GM19035 (cell line): Measurements from ENCODE around the gene LCN1.

ENCODE experiments used
- ATAC-seq: cut with Tn5 transposase; IDR thresholded peaks from one replicate; pipeline ENCODE4 v1.9.1; 2021; ENCODE audit not compliant: unreplicated experiment

Gene LCN1

GRCh38 chr9:135565636-135566035 is 44.4 kb downstream of the LCN1 start:
- ATAC-seq = no peak

DNA sequence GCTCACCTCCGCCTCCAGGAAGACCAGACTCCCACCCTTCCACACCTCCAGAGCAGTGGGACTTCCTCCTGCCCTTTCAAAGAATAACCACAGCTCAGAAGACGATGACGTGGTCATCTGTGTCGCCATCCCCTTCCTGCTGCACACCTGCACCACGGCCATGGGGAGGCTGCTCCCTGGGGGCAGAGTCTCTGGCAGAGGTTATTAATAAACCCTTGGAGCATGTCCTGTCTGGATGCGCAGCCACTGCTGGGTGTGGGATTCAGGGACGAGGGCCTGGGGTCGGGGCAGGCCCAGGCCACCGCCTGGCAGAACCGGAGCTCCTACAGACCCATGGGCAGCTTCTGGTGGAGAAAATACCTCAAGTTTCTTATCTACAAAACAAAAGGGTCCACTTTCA is 45.3 kb downstream of the LCN1 start:
- no peak for ATAC-seq

DNA sequence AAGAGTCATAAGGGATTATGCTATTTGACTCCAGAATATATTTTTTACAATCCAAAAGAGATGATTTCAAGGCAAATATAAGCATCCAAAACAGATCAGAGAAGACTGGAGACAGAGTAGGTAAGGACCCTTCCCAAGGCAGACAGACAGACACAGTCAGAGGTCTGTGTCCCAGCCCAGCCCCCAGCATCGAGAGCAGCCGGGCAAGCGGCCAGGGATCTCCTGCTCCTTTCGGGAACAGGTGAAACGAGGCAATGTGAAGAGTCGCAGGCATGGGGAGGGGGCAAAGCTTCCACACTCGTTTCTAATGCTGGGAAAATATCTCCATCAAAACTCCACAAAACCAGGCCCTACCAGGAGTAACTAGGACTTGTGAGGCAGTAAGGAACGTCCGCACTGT is 46.1 kb downstream of the LCN1 start:
- ATAC-seq = no peak

DNA sequence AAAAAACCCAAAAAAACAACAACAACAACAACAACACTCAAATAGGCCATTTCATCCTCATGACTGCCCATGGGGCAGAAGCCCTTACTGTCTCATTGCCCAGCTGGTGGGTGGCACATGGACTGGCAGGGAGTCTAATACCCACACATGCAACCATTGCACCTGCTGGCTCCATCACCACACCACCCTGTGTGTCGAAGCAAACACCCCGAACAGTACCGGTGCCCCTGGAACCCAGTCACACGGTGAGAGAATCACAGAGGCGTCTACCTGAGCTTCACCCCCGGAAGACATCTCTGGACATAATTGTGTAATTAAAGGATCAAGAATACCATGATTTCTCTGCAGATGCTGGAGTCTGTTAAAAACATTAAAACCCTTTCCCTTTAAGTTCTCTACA is 46.8 kb downstream of the LCN1 start:
- no peak for ATAC-seq

DNA sequence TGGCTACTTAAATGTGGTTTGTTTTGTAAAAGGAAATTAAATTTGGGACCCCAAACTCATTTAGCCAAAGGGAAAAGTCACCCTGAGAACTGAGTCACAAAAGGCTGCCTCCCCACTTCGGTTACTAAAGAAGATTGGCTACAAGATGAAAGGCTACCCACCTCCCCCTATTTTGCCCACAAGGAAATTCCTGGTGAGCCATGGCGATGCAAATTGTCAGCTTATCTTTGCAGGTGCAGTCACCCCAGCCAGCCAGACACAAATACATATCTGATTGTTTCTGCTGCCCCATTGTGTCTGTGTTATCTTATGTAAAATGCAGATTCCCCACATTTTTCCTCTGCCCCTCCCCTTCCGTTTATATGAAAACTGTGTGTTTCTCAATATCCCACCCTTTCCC is 49.2 kb downstream of the LCN1 start:
- ATAC-seq = no peak

GRCh38 chr9:135572233-135572632 is 51.0 kb downstream of the LCN1 start:
- ATAC-seq = no peak

GRCh38 chr9:135573124-135573523 is 51.9 kb downstream of the LCN1 start:
- ATAC-seq = no peak

- no peak for ATAC-seq
Measured at GRCh38 chr9:135574331-135574730, 53.1 kb downstream of the LCN1 start.

GRCh38 chr9:135574943-135575342 is 53.7 kb downstream of the LCN1 start:
- no peak for ATAC-seq
